ENCODE measurements around the gene BBS12.
A peak's percentile ranks its signal among the peaks of the same experiment; 100 is the strongest.

BBS12 gene
- 5.0 to 9.4 reads per million in 2 experiments for total RNA-seq

- peak; percentile 98 for DNase-seq (ENCODE audit: low read depth)
These were observed at the start of gene BBS12 for GRCh38 chr4:122732329-122733026. Gene BBS12, plus strand, starts transcription at chr4:122732704. Its CDS starts 9,189 bp downstream, at chr4:122741893.

GRCh38 chr4:122686691-122687090 lies 45.8 kb upstream of the BBS12 start:
- DNase-seq (ENCODE audit: low read depth): no peak

DNA sequence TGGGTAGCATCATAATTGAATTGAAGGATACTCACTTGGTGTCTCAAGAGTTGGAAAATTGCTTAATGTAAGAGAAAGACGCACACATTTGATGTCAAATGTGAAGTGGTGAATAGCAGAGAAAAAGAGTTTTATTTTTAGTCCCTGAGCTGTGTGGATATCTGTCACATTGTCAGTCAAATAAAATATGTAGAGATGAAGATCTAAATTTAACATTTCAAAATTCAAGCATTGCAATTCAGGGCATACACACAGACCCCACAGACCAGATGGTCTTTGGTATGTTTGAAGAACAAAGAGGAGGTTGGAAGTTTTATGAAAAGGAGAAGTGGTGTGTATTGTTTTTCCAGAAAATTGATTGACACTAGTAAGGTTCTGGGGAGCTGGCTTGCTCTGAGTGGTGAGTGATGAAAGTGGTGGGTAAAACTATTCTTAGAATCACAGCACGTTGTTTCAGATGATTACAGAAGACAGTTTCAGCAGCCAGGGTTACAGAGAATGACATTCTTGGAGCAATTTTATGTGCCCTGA lies 44.9 kb upstream of the BBS12 start:
- no peak for DNase-seq (ENCODE audit: low read depth)

GRCh38 chr4:122688529-122689140 lies 43.9 kb upstream of the BBS12 start:
- no peak for DNase-seq (ENCODE audit: low read depth)

GRCh38 chr4:122689972-122690371 lies 42.5 kb upstream of the BBS12 start:
- DNase-seq (ENCODE audit: low read depth): no peak

DNA sequence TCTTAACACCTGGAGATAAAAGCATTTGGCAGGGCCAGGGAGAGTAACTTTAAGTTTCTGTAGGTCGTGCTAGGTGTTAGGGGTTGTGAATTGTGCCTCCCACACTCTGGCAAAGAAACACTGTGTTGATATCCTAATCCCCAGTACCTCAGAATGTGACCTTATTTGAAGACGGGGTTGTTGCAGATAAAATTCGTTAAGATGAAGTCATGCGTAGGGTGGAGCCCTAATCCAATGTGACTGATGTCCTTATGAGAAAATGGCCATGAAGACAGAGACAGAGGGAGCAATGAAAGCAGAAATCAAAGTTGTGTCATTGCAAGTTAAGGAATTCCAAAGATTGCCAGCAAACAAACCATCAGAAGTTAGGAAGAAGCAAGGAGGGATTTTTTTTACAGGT lies 40.5 kb upstream of the BBS12 start:
- DNase-seq (ENCODE audit: low read depth): no peak

DNA sequence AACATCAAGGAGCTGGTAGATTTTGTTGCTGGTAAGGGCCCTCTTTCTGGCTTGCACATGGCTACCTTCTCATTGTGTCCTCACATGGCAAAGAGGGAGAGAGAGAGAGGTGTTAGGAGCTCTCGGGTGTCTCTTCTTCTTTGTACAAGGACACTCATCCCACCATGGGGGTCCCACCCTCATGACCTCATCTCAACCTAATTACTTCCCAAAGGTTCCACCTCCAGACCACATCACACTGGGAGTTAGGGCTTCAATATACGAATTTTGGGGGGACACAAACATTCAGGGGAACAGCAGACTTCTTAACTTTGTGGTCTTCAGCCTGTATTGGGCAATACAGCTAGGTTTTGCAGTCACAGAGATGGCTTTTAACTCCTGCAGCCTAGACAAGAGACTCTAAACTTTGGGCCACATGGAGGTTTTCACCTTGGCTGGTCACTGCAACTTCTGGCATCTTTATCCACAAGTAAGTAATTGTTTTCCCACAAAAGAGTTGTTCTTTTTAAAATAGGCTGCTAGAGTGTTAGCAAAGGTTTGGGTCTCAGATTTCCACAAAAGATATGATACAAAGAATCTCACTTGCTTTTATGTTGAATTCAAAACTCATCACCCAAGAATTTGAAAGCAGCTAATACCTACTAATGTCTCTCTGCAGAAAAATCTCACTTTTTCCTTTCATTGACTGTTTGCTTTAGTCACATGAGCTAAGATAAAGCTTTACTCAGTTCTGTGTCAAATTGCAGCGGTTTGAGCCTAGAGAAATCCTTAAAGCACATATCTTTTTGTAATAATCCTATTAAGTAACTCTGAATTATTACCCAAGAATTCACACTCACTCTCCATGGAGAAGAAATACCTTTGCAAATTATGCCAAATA lies 39.6 kb upstream of the BBS12 start:
- DNase-seq (ENCODE audit: low read depth): no peak

DNA sequence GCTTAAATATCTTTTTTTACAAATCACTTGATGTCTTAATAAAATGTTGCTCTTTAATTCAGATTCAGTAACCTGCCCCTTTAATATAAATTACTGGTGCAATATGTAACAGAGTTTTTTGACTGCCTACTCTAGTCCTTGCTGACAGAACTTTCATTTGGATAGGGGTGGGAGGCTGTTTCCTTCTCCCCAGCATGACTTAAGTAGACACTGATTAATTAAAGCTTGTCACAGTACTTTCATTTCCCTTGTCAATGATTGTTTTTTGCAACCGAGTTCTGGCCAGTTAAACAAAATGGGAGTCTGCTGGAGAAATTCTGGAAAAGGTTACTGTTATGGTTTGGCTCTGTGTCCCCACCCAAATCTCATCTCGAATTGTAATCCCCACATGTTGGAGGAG lies 37.3 kb upstream of the BBS12 start:
- DNase-seq (ENCODE audit: low read depth): no peak

DNA sequence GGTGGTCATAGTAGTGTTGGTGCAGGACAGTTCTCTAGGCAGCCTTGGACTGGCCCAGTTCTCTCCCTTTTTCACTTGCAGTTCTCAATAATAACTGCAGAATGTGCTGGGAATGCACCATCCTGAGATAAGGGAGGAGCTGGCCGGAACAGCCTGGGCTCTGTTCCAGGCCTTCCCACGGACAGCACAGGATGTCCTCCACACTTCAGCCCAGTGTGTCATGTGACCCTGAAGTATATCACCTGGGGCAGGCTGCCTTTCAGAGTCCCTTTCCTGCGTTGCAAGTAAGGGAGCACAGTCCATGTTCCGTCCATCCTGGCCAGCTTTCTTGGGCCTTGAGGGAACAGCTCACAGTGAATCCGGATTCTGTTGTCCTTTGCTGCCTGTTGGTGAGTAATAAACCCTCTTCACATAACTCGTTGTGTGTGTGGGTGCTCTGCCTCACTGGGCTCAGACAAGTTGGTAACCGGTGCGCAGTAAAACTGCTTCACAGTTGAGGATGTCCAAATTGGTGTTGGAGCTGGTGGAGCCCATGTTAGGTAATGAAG lies 32.3 kb upstream of the BBS12 start:
- DNase-seq (ENCODE audit: low read depth): no peak

DNA sequence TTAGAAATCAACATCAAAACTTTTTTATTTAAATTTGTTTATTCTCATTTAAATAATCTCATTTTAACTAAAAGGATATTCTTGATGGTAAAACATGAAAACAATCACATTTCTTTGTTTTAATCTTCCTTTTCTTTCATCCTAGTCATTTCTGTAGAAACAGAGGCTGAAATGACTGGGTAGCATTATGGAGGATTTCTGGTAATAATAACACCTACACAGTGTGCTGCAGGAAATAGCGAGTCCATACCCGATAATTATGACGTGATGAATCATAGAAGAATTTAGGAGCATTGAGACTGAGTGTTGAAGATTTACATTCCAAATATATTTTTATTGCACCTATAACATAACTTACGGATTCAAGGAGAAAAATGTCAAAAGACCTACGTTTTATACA lies 31.4 kb upstream of the BBS12 start:
- no peak for DNase-seq (ENCODE audit: low read depth)

- DNase-seq (ENCODE audit: low read depth): no peak
These were observed 30.5 kb upstream of the BBS12 start for GRCh38 chr4:122701965-122702364.

GRCh38 chr4:122702939-122703338 lies 29.6 kb upstream of the BBS12 start:
- no peak for DNase-seq (ENCODE audit: low read depth)

DNA sequence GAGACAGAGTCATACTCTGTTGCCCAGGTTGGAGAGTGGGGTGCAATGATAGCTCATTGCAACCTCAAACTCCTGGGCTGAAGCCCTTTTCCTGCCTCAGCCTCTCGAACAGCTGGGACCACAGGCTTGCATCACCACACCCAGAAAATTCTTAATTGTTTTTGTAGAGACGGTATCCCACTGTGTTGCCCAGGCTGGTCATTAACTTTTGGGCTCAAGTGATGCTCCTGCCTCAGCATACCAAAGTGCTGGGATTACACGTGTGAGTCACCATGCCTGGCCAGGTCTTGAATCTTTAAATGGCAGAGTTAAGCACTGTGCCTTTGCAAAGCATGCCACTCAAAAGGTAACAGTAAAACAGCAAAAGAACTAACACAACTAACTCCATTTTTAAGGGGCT lies 28.6 kb upstream of the BBS12 start:
- DNase-seq (ENCODE audit: low read depth): no peak

DNA sequence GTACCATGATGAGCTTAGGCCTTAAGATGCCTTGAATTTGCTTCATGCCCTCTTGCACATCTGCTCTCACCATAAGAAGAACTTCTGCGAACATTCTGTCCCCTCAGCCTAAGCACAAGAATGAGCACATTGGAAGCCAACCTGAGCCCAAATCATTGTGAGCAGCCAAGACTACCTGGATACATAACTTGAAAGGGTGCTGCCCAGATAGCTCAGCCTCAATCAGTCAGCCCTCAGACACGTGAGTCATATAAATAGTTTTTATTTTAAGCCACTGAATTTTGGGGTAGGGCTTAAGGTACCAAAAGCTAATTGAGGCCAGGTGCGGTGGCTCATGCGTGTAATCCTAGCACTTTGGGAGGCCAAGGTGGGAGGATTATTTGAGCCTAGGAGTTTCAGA lies 27.5 kb upstream of the BBS12 start:
- DNase-seq (ENCODE audit: low read depth): no peak

GRCh38 chr4:122705547-122706117 lies 26.9 kb upstream of the BBS12 start:
- DNase-seq (ENCODE audit: low read depth): no peak

DNA sequence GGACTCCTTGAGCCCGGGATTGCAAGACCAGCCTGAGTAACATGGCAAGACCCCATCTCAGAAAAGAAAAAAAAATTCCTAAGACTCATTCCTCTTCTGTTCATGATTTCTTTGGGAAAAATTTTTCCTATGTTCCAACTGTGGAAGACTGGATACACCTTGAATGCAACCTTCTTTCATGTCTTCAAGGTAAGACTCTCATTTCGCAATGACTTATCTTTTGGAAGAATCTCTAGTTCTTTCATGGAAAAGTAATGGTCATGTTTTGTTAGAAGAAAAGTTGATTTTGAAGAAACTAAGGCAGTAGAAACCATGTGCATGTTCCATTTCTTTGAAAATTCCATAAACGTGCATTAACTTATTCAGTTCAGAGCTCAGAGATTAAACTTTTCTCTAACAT lies 26.0 kb upstream of the BBS12 start:
- DNase-seq (ENCODE audit: low read depth): no peak

DNA sequence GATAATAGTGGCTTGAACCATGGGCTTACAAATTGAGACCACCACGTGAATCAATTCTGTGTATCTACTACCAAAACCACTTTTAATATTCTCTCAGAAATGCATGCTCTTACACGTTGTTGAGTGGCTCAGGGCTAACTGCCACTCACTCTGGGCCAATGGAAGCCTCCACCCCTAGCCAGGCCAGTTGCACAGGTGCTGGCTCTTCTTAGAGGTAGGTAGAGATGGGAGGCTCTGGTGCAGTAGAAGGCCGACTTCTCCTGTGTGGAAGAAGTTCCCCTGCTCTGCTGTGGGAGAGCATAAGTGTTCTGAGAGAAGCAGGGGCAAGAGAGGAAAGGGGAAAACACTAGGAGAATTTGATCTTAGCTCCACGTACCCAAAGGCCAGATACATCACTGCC lies 25.0 kb upstream of the BBS12 start:
- no peak for DNase-seq (ENCODE audit: low read depth)

GRCh38 chr4:122709236-122709635 lies 23.3 kb upstream of the BBS12 start:
- DNase-seq (ENCODE audit: low read depth): no peak

- DNase-seq (ENCODE audit: low read depth): no peak
These were observed 21.8 kb upstream of the BBS12 start for GRCh38 chr4:122710434-122711308.

DNA sequence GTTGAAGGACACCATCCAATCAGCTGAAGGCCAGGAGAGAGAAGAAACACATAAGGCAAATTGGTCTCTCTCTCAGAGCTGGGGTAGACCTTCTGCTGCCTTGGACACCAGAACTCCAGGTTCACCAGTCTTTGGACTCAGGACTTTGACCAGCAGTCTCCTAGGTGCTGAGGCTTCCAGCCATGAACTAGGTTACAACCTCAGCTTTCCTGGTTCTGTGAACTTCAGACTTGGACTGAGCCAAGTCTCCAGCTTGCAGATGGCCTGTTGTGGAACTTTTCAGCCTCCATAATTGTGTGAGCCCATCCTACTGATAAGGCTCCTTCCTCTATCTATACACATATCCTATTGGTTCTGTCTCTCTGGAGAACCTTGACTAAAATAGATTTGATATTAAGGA lies 20.6 kb upstream of the BBS12 start:
- DNase-seq (ENCODE audit: low read depth): no peak

DNA sequence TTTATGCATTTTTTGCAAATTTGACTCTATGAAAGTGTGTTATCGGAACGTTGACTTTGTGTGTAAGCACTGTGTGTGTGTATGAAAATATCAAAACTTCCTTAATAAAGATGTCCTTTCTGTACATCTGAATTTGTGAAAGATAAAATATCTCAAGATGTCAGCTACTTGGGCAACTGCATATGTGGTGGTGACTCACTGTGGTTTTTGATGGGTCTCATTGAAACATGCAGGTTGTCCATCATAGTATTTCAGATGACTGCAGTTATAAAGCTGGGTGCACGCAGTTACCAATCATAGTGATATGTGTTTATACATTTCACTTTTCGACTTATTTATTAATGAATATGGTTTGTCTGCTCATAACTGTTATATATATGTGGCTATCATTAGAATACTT lies 19.7 kb upstream of the BBS12 start:
- DNase-seq (ENCODE audit: low read depth): no peak
